WTC11 (cell line): ENCODE results near the gene COG1. TPM values are rescaled to one million over a fixed set of nuclear protein-coding genes. Genes with fewer than 3 reads are reported as not detected.

Source experiments
- ATAC-seq: fragments of 200-7000 bp; cut with Tn5 transposase; 2 replicates; pipeline ENCODE4 v1.10.0; 2021; ENCODE audit warnings: mild to moderate bottlenecking, moderate library complexity
- CTCF ChIA-PET: fragments of 300-600 bp; sonication (Branson Sonifier 250); formaldehyde crosslinking; loops from one replicate; lab custom pipeline; 2021; ENCODE audit warnings: antibody characterized with exemption; lab: Charles Lee
- POLR2A ChIA-PET: fragments of 350-600 bp; sonication (Branson Sonifier 250); formaldehyde crosslinking; loops from one replicate; lab custom pipeline; 2021; ENCODE audit warnings: antibody characterized with exemption; lab: Charles Lee
- DNase-seq: peaks from one replicate; pipeline ENCODE4 v3.0.0; 2021; ENCODE audit warnings: low spot score
- H3K27ac Mint-ChIP-seq: 2 replicates; pipeline ENCODE4 v1.8.0; 2021; ENCODE audit warnings: mixed read lengths
- H3K27me3 Mint-ChIP-seq: 2 replicates; pipeline ENCODE4 v1.8.0; 2021; ENCODE audit warnings: low read depth, mild to moderate bottlenecking, moderate library complexity, mixed read lengths
- H3K36me3 Mint-ChIP-seq: 2 replicates; pipeline ENCODE4 v1.8.0; 2021; ENCODE audit warnings: mixed read lengths
- H3K4me1 Mint-ChIP-seq: 2 replicates; pipeline ENCODE4 v1.8.0; 2022; ENCODE audit warnings: mixed read lengths
- H3K4me3 Mint-ChIP-seq: 2 replicates; pipeline ENCODE4 v1.8.0; 2021; ENCODE audit warnings: mild to moderate bottlenecking, moderate library complexity, mixed read lengths
- H3K9me3 Mint-ChIP-seq: 2 replicates; pipeline ENCODE4 v1.8.0; 2021; ENCODE audit warnings: mixed read lengths
- CBFB ChIP-seq: sonication (generic); formaldehyde crosslinking; IDR thresholded peaks from 2 replicates; pipeline ENCODE4 v1.8.1; 2022; ENCODE audit warnings: mild to moderate bottlenecking, low read depth, missing genetic modification reagents
- EMX1 ChIP-seq: fragments of 250-450 bp; sonication (Bioruptor Pico); IDR thresholded peaks from 2 replicates; pipeline ENCODE4 v1.8.0; 2021; ENCODE audit warnings: mild to moderate bottlenecking
- ETV6 ChIP-seq: sonication (generic); formaldehyde crosslinking; IDR thresholded peaks from 2 replicates; pipeline ENCODE4 v1.8.1; 2022; ENCODE audit warnings: mild to moderate bottlenecking, missing genetic modification reagents
- GRHL2 ChIP-seq: fragments of 250-450 bp; sonication (Bioruptor Pico); IDR thresholded peaks from 2 replicates; pipeline ENCODE4 v1.8.0; 2022; ENCODE audit warnings: mild to moderate bottlenecking, moderate library complexity; ENCODE audit not compliant: insufficient replicate concordance, severe bottlenecking
- JUN ChIP-seq: sonication (generic); formaldehyde crosslinking; IDR thresholded peaks from 2 replicates; pipeline ENCODE4 v1.8.0; 2023; ENCODE audit warnings: mild to moderate bottlenecking, missing genetic modification reagents
- MXD4 ChIP-seq: fragments of 250-450 bp; sonication (Bioruptor Pico); IDR thresholded peaks from 2 replicates; pipeline ENCODE4 v1.8.0; 2021; ENCODE audit warnings: mild to moderate bottlenecking, moderate library complexity, borderline replicate concordance
- NFATC4 ChIP-seq: fragments of 250-450 bp; sonication (Bioruptor Pico); IDR thresholded peaks from 2 replicates; pipeline ENCODE4 v1.9.0; 2021; ENCODE audit warnings: mild to moderate bottlenecking
- TCF7 ChIP-seq: sonication (generic); formaldehyde crosslinking; IDR thresholded peaks from 2 replicates; pipeline ENCODE4 v1.8.0; 2022; ENCODE audit warnings: mild to moderate bottlenecking, low read depth, missing genetic modification reagents, moderate library complexity
- ZBTB21 ChIP-seq: sonication (generic); formaldehyde crosslinking; IDR thresholded peaks from 2 replicates; pipeline ENCODE4 v1.8.1; 2023; ENCODE audit warnings: mild to moderate bottlenecking, missing genetic modification reagents, borderline replicate concordance
- ZNF219 ChIP-seq: sonication (generic); formaldehyde crosslinking; IDR thresholded peaks from 2 replicates; pipeline ENCODE4 v1.8.0; 2023; ENCODE audit warnings: missing genetic modification reagents, mild to moderate bottlenecking, borderline replicate concordance
- ZNF232 ChIP-seq: sonication (generic); formaldehyde crosslinking; IDR thresholded peaks from 2 replicates; pipeline ENCODE4 v1.8.0; 2022; ENCODE audit warnings: mild to moderate bottlenecking, missing genetic modification reagents
- ZNF317 ChIP-seq: sonication (generic); formaldehyde crosslinking; IDR thresholded peaks from 2 replicates; pipeline ENCODE4 v1.8.1; 2023; ENCODE audit warnings: low read depth, mild to moderate bottlenecking, moderate library complexity, missing genetic modification reagents, borderline replicate concordance
- ZNF396 ChIP-seq: fragments of 250-450 bp; sonication (Bioruptor Pico); IDR thresholded peaks from 2 replicates; pipeline ENCODE4 v1.8.0; 2021; ENCODE audit warnings: mild to moderate bottlenecking, moderate library complexity, borderline replicate concordance
- ZNF423 ChIP-seq: fragments of 250-450 bp; sonication (Bioruptor Pico); IDR thresholded peaks from 2 replicates; pipeline ENCODE4 v2.1.2; 2022; ENCODE audit warnings: mild to moderate bottlenecking, moderate library complexity
- ZNF671 ChIP-seq: fragments of 250-450 bp; sonication (Bioruptor Pico); IDR thresholded peaks from 2 replicates; pipeline ENCODE4 v1.8.0; 2021; ENCODE audit warnings: mild to moderate bottlenecking
- total RNA-seq: library from RNA; stranded (reverse); gene quantifications from 3 replicates; pipeline ENCODE4 v1.2.3, GENCODE V29; 2021
- TF ChIP-seq, protein P1 (sequence below): sonication (generic); formaldehyde crosslinking; IDR thresholded peaks from 2 replicates; pipeline ENCODE4 v1.8.1; 2023; ENCODE audit warnings: mild to moderate bottlenecking, moderate library complexity, missing genetic modification reagents
- TF ChIP-seq, protein P2 (sequence below): fragments of 250-450 bp; sonication (Bioruptor Pico); IDR thresholded peaks from 2 replicates; pipeline ENCODE4 v1.9.0; 2021; ENCODE audit warnings: mild to moderate bottlenecking, borderline replicate concordance
- TF ChIP-seq, protein P3 (sequence below): sonication (generic); formaldehyde crosslinking; IDR thresholded peaks from 2 replicates; pipeline ENCODE4 v1.8.0; 2022; ENCODE audit warnings: mild to moderate bottlenecking, missing genetic modification reagents
- TF ChIP-seq, protein P4 (sequence below): sonication (generic); formaldehyde crosslinking; IDR thresholded peaks from 2 replicates; pipeline ENCODE4 v1.8.0; 2023; ENCODE audit warnings: missing genetic modification reagents
- TF ChIP-seq, protein P5 (sequence below): sonication (generic); formaldehyde crosslinking; IDR thresholded peaks from 2 replicates; pipeline ENCODE4 v1.8.0; 2022; ENCODE audit warnings: mild to moderate bottlenecking, missing genetic modification reagents
- TF ChIP-seq, protein P6 (sequence below): sonication (generic); formaldehyde crosslinking; IDR thresholded peaks from 2 replicates; pipeline ENCODE4 v1.8.0; 2022; ENCODE audit warnings: mild to moderate bottlenecking, missing genetic modification reagents
- TF ChIP-seq, protein P7 (sequence below): fragments of 200-600 bp; IDR thresholded peaks from 2 replicates; pipeline ENCODE4 v1.8.0; 2022; ENCODE audit warnings: antibody characterized with exemption

COG1 gene
- total RNA-seq, 1 experiment from 2014 or later = 22.6 TPM

DNA sequence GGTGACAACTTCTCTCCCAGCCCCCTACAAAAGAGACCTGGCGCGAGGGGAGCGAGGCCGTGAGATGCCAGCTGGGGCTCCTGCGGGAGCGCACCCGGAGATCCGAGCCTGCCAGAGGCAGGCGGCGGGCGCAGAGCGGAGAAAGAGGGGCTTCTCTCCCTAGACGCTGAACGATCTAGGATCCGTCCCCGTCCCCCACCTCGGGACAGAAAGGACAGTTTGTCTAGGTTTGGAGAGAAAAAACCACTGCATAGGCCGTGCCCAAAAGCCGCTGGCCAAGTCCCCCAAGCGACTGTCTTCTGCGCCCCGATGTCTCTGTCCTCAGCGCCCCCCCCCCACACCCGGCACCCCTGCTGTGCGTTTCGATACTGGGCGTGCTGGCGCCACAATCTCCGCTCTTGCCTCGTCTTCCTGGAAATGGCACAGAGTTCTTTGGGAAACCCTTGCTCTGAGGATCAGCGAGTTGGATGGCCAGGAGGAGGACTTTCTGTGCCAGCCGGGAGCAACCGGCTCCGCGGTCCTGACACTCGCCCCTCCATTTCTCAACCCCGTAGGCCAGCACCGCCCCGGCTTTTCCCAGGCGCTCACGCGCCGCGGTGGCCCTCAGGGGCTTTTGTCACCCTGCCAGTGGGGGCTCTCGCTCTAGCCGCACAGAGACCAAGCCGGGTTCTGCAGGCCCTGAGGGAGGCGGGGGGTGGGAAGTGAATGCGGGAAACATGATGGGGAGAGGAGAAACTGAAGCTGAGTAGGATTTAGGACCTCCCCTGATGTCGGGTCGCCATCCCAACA, 27.0 kb upstream of the COG1 start:
- TF ChIP-seq GRHL2 (CRISPR knock-in tag) = no peak
- TF ChIP-seq, protein P1, sequence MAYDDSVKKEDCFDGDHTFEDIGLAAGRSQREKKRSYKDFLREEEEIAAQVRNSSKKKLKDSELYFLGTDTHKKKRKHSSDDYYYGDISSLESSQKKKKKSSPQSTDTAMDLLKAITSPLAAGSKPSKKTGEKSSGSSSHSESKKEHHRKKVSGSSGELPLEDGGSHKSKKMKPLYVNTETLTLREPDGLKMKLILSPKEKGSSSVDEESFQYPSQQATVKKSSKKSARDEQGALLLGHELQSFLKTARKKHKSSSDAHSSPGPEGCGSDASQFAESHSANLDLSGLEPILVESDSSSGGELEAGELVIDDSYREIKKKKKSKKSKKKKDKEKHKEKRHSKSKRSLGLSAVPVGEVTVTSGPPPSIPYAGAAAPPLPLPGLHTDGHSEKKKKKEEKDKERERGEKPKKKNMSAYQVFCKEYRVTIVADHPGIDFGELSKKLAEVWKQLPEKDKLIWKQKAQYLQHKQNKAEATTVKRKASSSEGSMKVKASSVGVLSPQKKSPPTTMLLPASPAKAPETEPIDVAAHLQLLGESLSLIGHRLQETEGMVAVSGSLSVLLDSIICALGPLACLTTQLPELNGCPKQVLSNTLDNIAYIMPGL (CRISPR knock-in tag) = no peak
- TF ChIP-seq ZNF396 (CRISPR knock-in tag) = no peak
- no peak for TF ChIP-seq ZNF219 (CRISPR knock-in tag)
- TF ChIP-seq ETV6 (CRISPR knock-in tag) = peak; percentile 39; the same call in 1 of the 2 replicates
- TF ChIP-seq, protein P2, sequence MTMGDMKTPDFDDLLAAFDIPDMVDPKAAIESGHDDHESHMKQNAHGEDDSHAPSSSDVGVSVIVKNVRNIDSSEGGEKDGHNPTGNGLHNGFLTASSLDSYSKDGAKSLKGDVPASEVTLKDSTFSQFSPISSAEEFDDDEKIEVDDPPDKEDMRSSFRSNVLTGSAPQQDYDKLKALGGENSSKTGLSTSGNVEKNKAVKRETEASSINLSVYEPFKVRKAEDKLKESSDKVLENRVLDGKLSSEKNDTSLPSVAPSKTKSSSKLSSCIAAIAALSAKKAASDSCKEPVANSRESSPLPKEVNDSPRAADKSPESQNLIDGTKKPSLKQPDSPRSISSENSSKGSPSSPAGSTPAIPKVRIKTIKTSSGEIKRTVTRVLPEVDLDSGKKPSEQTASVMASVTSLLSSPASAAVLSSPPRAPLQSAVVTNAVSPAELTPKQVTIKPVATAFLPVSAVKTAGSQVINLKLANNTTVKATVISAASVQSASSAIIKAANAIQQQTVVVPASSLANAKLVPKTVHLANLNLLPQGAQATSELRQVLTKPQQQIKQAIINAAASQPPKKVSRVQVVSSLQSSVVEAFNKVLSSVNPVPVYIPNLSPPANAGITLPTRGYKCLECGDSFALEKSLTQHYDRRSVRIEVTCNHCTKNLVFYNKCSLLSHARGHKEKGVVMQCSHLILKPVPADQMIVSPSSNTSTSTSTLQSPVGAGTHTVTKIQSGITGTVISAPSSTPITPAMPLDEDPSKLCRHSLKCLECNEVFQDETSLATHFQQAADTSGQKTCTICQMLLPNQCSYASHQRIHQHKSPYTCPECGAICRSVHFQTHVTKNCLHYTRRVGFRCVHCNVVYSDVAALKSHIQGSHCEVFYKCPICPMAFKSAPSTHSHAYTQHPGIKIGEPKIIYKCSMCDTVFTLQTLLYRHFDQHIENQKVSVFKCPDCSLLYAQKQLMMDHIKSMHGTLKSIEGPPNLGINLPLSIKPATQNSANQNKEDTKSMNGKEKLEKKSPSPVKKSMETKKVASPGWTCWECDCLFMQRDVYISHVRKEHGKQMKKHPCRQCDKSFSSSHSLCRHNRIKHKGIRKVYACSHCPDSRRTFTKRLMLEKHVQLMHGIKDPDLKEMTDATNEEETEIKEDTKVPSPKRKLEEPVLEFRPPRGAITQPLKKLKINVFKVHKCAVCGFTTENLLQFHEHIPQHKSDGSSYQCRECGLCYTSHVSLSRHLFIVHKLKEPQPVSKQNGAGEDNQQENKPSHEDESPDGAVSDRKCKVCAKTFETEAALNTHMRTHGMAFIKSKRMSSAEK = no peak
- TF ChIP-seq, protein P3, sequence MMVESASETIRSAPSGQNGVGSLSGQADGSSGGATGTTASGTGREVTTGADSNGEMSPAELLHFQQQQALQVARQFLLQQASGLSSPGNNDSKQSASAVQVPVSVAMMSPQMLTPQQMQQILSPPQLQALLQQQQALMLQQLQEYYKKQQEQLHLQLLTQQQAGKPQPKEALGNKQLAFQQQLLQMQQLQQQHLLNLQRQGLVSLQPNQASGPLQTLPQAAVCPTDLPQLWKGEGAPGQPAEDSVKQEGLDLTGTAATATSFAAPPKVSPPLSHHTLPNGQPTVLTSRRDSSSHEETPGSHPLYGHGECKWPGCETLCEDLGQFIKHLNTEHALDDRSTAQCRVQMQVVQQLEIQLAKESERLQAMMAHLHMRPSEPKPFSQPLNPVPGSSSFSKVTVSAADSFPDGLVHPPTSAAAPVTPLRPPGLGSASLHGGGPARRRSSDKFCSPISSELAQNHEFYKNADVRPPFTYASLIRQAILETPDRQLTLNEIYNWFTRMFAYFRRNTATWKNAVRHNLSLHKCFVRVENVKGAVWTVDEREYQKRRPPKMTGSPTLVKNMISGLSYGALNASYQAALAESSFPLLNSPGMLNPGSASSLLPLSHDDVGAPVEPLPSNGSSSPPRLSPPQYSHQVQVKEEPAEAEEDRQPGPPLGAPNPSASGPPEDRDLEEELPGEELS (CRISPR knock-in tag) = no peak
- TF ChIP-seq, protein P4, sequence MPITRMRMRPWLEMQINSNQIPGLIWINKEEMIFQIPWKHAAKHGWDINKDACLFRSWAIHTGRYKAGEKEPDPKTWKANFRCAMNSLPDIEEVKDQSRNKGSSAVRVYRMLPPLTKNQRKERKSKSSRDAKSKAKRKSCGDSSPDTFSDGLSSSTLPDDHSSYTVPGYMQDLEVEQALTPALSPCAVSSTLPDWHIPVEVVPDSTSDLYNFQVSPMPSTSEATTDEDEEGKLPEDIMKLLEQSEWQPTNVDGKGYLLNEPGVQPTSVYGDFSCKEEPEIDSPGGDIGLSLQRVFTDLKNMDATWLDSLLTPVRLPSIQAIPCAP = no peak
- TF ChIP-seq, protein P5, sequence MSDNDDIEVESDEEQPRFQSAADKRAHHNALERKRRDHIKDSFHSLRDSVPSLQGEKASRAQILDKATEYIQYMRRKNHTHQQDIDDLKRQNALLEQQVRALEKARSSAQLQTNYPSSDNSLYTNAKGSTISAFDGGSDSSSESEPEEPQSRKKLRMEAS = no peak
- no peak for TF ChIP-seq NFATC4 (CRISPR knock-in tag)
- TF ChIP-seq ZNF317 = no peak
- no peak for TF ChIP-seq EMX1 (CRISPR knock-in tag)
- TF ChIP-seq ZNF232 = 0 out of 2 replicates have a peak, but pooled peaks have one; percentile 59
- TF ChIP-seq ZNF671 = no peak
- no peak for TF ChIP-seq CBFB (CRISPR knock-in tag)
- TF ChIP-seq MXD4 (CRISPR knock-in tag) = no peak
- TF ChIP-seq TCF7 = no peak
- peak; percentile 21; the same call in 1 of the 2 replicates for TF ChIP-seq ZNF423 (CRISPR knock-in tag)
- TF ChIP-seq, protein P6, sequence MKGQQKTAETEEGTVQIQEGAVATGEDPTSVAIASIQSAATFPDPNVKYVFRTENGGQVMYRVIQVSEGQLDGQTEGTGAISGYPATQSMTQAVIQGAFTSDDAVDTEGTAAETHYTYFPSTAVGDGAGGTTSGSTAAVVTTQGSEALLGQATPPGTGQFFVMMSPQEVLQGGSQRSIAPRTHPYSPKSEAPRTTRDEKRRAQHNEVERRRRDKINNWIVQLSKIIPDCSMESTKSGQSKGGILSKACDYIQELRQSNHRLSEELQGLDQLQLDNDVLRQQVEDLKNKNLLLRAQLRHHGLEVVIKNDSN (CRISPR knock-in tag) = no peak
- TF ChIP-seq JUN = no peak
- TF ChIP-seq, protein P7, sequence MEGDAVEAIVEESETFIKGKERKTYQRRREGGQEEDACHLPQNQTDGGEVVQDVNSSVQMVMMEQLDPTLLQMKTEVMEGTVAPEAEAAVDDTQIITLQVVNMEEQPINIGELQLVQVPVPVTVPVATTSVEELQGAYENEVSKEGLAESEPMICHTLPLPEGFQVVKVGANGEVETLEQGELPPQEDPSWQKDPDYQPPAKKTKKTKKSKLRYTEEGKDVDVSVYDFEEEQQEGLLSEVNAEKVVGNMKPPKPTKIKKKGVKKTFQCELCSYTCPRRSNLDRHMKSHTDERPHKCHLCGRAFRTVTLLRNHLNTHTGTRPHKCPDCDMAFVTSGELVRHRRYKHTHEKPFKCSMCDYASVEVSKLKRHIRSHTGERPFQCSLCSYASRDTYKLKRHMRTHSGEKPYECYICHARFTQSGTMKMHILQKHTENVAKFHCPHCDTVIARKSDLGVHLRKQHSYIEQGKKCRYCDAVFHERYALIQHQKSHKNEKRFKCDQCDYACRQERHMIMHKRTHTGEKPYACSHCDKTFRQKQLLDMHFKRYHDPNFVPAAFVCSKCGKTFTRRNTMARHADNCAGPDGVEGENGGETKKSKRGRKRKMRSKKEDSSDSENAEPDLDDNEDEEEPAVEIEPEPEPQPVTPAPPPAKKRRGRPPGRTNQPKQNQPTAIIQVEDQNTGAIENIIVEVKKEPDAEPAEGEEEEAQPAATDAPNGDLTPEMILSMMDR = no peak
- TF ChIP-seq ZBTB21 (CRISPR knock-in tag) = no peak
- peaks cover 74% of the 10 kb centered on the region for H3K27me3 Mint-ChIP-seq
- CTCF ChIA-PET = interaction anchor here (0.6 to 3.4 kb wide), 13 partner anchors 10 to 609 kb away, joined by 3 to 32 read pairs (median 7); partner anchors contain the start of gene SLC39A11

More for the DNA sequence above, 27.0 kb upstream of the COG1 start:
- H3K36me3 Mint-ChIP-seq = peaks cover 16% of the 10 kb centered on the region
- H3K4me1 Mint-ChIP-seq = peaks cover 50% of the 10 kb centered on the region
- DNase-seq (peak; percentile 38), ATAC-seq (peak; percentile 2; the same call in 1 of the 2 replicates)
- H3K4me3 Mint-ChIP-seq = peak overlapping the region; percentile 85
- no peak overlapping the region for H3K27ac Mint-ChIP-seq
- POLR2A ChIA-PET = interaction anchor here (0.9 to 1.0 kb wide), 4 partner anchors 10 to 573 kb away, joined by 3 to 4 read pairs (median 3); partner anchors contain the start of gene COG1
- peaks cover 15% of the 10 kb centered on the region for H3K9me3 Mint-ChIP-seq
